ENCODE data around the gene DUSP19. TPM values are rescaled to one million over a fixed set of nuclear protein-coding genes. Genes with fewer than 3 reads are reported as not detected.

The DUSP19 gene
- total RNA-seq, 1 experiment from 2014 or later: 1.8 TPM

GRCh38 chr2:183081911-183082310 is 3.4 kb downstream of the DUSP19 start:
- no peak overlapping the region for H3T11ph ChIP-seq (ENCODE audit: low read length)
- no peak overlapping the region for H3K9ac ChIP-seq (ENCODE audit: extremely low read depth, insufficient read length, low read length)
- H3K4me2 ChIP-seq (ENCODE audit: insufficient read depth, insufficient read length, low read length): no peak overlapping the region
- no peak overlapping the region for H4K5ac ChIP-seq (ENCODE audit: insufficient read length, low read depth, low read length)
- H2BK12ac ChIP-seq (ENCODE audit: insufficient read length, low read depth, low read length): no peak overlapping the region
- H3K79me2 ChIP-seq (ENCODE audit: insufficient read depth, low read length): no peaks in the 10 kb centered on the region
- H2AFZ ChIP-seq (ENCODE audit: low read length): no peak overlapping the region
- H4K8ac ChIP-seq (replicated peaks; ENCODE audit: insufficient read length, low read depth, low read length): no peak overlapping the region
- no peak overlapping the region for H2BK5ac ChIP-seq (ENCODE audit: insufficient read length, low read length)
- H3K4me1 Mint-ChIP-seq: peaks cover 20 to 25% of the 10 kb centered on the region in 2 experiments
- H3K56ac ChIP-seq (ENCODE audit: insufficient read length, low read depth, low read length): no peak overlapping the region
- no peak overlapping the region for H3K23ac ChIP-seq (ENCODE audit: insufficient read length, low read depth, low read length)
- H4K20me1 ChIP-seq (ENCODE audit: control insufficient read depth, insufficient read depth, insufficient read length): no peaks in the 10 kb centered on the region
- H3K36me3 Mint-ChIP-seq (ENCODE audit: insufficient read depth in 1 of 3, low read depth in 3 of 3): no peaks in the 10 kb centered on the region
- H3K4ac ChIP-seq (ENCODE audit: low read depth, low read length): no peak overlapping the region
- no peaks in the 10 kb centered on the region for H3K27me3 ChIP-seq (ENCODE audit: insufficient read depth, low read length)
- H3K27ac Mint-ChIP-seq: no peak overlapping the region
- TF ChIP-seq CTCF (conservative IDR thresholded peaks at IDR 0.05): no peak
- no peaks in the 10 kb centered on the region for H3K27me3 Mint-ChIP-seq (ENCODE audit: low read depth)
- peaks cover 6% of the 10 kb centered on the region for H3K23me2 ChIP-seq (ENCODE audit: insufficient read length, low read depth, low read length, poor library complexity, severe bottlenecking)
- no peak overlapping the region for H3K18ac ChIP-seq (ENCODE audit: insufficient read length, low read depth, low read length)
- WGBS (ENCODE audit: extremely low coverage, insufficient read length, low lambda C conversion rate): no CpG with 5 or more reads among the region's 1 CpG
- no peaks in the 10 kb centered on the region for H3K9me3 Mint-ChIP-seq
- peaks cover 2% of the 10 kb centered on the region; the same call in 1 of the 2 replicates for H3K4me1 ChIP-seq (ENCODE audit: insufficient read depth, low read length)
- no peak overlapping the region for H4K91ac ChIP-seq (ENCODE audit: insufficient read length, low read depth, low read length)
- no peaks in the 10 kb centered on the region for H3K9me3 ChIP-seq (ENCODE audit: control insufficient read depth, low read depth, low read length)
- no peak overlapping the region for H3K14ac ChIP-seq (ENCODE audit: insufficient read depth, low read length)
- no peak overlapping the region for H3K4me3 Mint-ChIP-seq
- no peak overlapping the region for H3K27ac ChIP-seq (ENCODE audit: insufficient read length, low read depth, low read length)
- no peak for DNase-seq
- H2AK5ac ChIP-seq (ENCODE audit: insufficient read length, low read length): no peak overlapping the region
- H2BK120ac ChIP-seq (ENCODE audit: low read depth, low read length, poor library complexity, severe bottlenecking): no peak overlapping the region
- H3K79me1 ChIP-seq (ENCODE audit: insufficient read depth, low read depth, low read length, poor library complexity, severe bottlenecking): no peaks in the 10 kb centered on the region
- H2BK20ac ChIP-seq (ENCODE audit: low read depth, low read length, poor library complexity, severe bottlenecking): no peak overlapping the region
- H2BK15ac ChIP-seq (ENCODE audit: low read depth, low read length): no peak overlapping the region
